AG09309 (cell line): ENCODE measurements around the gene SYNRG.

Experiments
- DNase-seq: peaks from one replicate; pipeline ENCODE4 v3.0.0-alpha.2; 2010; ENCODE audit warnings: low read depth
- H3K4me3 ChIP-seq: 2 replicates; pipeline ENCODE4 v1.5.1; 2011; ENCODE audit warnings: mild to moderate bottlenecking, low read depth, low read length, moderate library complexity; ENCODE audit not compliant: control insufficient read depth
- CTCF ChIP-seq: IDR thresholded peaks from 2 replicates; pipeline ENCODE4 v1.5.1; 2011; ENCODE audit warnings: mild to moderate bottlenecking, low read depth, low read length, inconsistent platforms; ENCODE audit not compliant: insufficient read depth, control insufficient read depth; ENCODE audit errors: missing control alignments

Gene SYNRG

GRCh38 chr17:37609170-37610040 is at the start of gene SYNRG:
TSS of gene SYNRG (minus strand) at chr17:37609418. CDS start at chr17:37609355, 63 bp downstream.
- DNase-seq = peak; percentile 82
- peak within 1 kb of the TSS; percentile 99 for H3K4me3 ChIP-seq
- TF ChIP-seq CTCF = peak; percentile 40

GRCh38 chr17:37657202-37657601 is 48.0 kb upstream of the SYNRG start:
- no peak for TF ChIP-seq CTCF
- DNase-seq = no peak
- H3K4me3 ChIP-seq = no peak overlapping the region

- no peak for TF ChIP-seq CTCF
- no peak for DNase-seq
Observed at GRCh38 chr17:37651849-37652248, 42.6 kb upstream of the SYNRG start.

GRCh38 chr17:37650419-37651003 is 41.3 kb upstream of the SYNRG start:
- no peak for DNase-seq
- TF ChIP-seq CTCF = peak; percentile 53
- H3K4me3 ChIP-seq = no peak overlapping the region

More at GRCh38 chr17:37651849-37652248, 42.6 kb upstream of the SYNRG start:
- no peak overlapping the region for H3K4me3 ChIP-seq

GRCh38 chr17:37648555-37648954 is 39.3 kb upstream of the SYNRG start:
- no peak for TF ChIP-seq CTCF
- DNase-seq = peak; percentile 29
- no peak overlapping the region for H3K4me3 ChIP-seq

GRCh38 chr17:37647856-37648255 is 38.6 kb upstream of the SYNRG start:
- no peak for TF ChIP-seq CTCF
- H3K4me3 ChIP-seq = no peak overlapping the region
- DNase-seq = no peak

- no peak overlapping the region for H3K4me3 ChIP-seq
- no peak for TF ChIP-seq CTCF
- no peak for DNase-seq
Observed at GRCh38 chr17:37643869-37644268, 34.7 kb upstream of the SYNRG start.
